Measurements from ENCODE around the gene SLC27A5.
"Not testable (repeated sequence)": the region's sequence is repeated elsewhere in the genome, so short reads cannot be mapped to it uniquely, and the experiment has no call there.

Gene SLC27A5

GRCh38 chr19:58521651-58522050 lies 9.9 kb upstream of the SLC27A5 start:
- DNase-seq, result no peak

- DNase-seq, result peak in 1 of 2 experiments; percentile 45
These were observed 8.4 kb upstream of the SLC27A5 start for GRCh38 chr19:58520257-58520599.

GRCh38 chr19:58519355-58520256 lies 7.8 kb upstream of the SLC27A5 start, which contains the start of gene ZBTB45:
ZBTB45 (minus strand) TSS chr19:58519810; CDS start chr19:58517673, 2,137 bp downstream.
- DNase-seq, result peak; percentile 84 to 93

GRCh38 chr19:58519087-58519354 lies 7.2 kb upstream of the SLC27A5 start:
- peak in 1 of 2 experiments; percentile 51 for DNase-seq

- no peak for DNase-seq
These were observed 6.7 kb upstream of the SLC27A5 start for GRCh38 chr19:58518256-58519086.

GRCh38 chr19:58516964-58517833 lies 5.4 kb upstream of the SLC27A5 start:
- no peak for DNase-seq

GRCh38 chr19:58516246-58516836 lies 4.5 kb upstream of the SLC27A5 start:
- no peak for DNase-seq

GRCh38 chr19:58515259-58515658 lies 3.5 kb upstream of the SLC27A5 start:
- no peak for DNase-seq

- DNase-seq, result no peak
These were observed 2.8 kb upstream of the SLC27A5 start for GRCh38 chr19:58514564-58515022.

GRCh38 chr19:58513694-58514563 lies 2.1 kb upstream of the SLC27A5 start:
- peak; percentile 86 to 89 for DNase-seq

- no peak for DNase-seq
These were observed 1.5 kb upstream of the SLC27A5 start for GRCh38 chr19:58513213-58513693.

GRCh38 chr19:58510084-58510862 lies 1.5 kb downstream of the SLC27A5 start:
- DNase-seq, result no peak

- DNase-seq, result no peak
These were observed 2.1 kb downstream of the SLC27A5 start for GRCh38 chr19:58509731-58510083.

- not testable (repeated sequence) for DNase-seq
These were observed 4.1 kb downstream of the SLC27A5 start for GRCh38 chr19:58507602-58508223.

GRCh38 chr19:58500242-58500641 lies 11.6 kb downstream of the SLC27A5 start:
- DNase-seq, result no peak

GRCh38 chr19:58499021-58499927 lies 12.5 kb downstream of the SLC27A5 start:
- DNase-seq, result peak; percentile 98 to 99

GRCh38 chr19:58498316-58499020 lies 13.3 kb downstream of the SLC27A5 start:
- DNase-seq, result no peak

GRCh38 chr19:58497634-58498170 lies 14.1 kb downstream of the SLC27A5 start:
- no peak for DNase-seq

Data from NCI-H187 (cell line).